HG02943 (cell line): ENCODE measurements around the gene DGKH.
"Not testable (repeated sequence)": the region's sequence is repeated elsewhere in the genome, so short reads cannot be mapped to it uniquely, and the experiment has no call there.

Experiments used
- ATAC-seq: cut with Tn5 transposase; IDR thresholded peaks from one replicate; pipeline ENCODE4 v1.9.1; 2021; ENCODE audit warnings: mild to moderate bottlenecking, low read depth, moderate library complexity; ENCODE audit not compliant: unreplicated experiment

Gene DGKH

DNA sequence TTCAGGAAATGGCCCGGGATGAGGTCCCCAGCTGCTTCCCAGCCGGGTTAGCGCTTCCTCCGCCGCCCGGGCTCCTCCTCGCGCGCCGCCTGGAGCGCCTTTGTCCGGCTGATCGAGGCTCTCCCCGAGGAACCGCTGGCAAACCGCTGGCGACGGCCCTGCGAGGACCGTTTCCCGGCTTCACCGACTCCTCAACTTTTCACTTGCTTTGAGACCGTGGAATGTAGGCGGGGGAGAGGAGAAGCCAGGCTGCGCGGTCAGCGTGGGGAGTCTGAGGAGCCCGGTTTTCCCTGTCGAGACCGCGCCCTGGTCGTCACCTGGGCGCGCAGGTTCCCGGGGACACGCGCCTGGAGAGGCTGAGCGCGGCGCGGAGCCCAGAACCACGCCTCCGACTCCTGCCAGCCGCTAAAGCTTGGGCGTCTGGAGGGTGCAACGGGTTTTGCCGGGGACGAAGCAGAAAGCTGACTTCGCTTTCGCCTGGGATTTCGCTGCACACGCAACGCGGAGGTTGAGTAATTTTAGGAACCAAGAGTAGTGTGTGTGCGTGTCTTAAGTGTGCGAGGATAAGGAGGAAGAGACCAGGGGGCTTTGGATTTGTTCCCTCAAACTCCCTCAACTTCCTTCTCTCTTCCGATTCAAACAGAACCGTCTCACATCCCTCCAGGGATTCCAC lies 7.3 kb upstream of the DGKH start:
- ATAC-seq: no peak

GRCh38 chr13:42041684-42042035 lies 6.8 kb upstream of the DGKH start:
- no peak for ATAC-seq

DNA sequence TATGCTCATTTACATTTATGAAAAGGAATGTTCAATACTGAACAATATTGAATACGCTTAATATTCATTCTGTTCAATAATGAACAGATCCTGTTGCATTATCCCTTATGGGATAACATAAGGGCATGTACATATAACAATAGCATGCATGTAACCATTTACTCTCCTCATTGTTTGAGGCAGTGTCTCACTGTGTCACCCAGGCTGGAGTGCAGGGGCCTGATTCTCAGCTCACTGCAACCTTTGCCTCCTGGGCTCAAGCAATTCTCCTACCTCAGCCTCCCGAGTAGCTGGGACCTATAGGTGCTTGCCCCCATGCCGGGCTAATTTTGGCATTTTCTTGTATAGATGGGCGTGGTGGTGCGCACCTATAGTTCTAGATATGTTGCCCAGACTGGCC lies 4.8 kb upstream of the DGKH start:
- ATAC-seq: no peak

- no peak for ATAC-seq
Observed at GRCh38 chr13:42046448-42046847, 2.0 kb upstream of the DGKH start.

DNA sequence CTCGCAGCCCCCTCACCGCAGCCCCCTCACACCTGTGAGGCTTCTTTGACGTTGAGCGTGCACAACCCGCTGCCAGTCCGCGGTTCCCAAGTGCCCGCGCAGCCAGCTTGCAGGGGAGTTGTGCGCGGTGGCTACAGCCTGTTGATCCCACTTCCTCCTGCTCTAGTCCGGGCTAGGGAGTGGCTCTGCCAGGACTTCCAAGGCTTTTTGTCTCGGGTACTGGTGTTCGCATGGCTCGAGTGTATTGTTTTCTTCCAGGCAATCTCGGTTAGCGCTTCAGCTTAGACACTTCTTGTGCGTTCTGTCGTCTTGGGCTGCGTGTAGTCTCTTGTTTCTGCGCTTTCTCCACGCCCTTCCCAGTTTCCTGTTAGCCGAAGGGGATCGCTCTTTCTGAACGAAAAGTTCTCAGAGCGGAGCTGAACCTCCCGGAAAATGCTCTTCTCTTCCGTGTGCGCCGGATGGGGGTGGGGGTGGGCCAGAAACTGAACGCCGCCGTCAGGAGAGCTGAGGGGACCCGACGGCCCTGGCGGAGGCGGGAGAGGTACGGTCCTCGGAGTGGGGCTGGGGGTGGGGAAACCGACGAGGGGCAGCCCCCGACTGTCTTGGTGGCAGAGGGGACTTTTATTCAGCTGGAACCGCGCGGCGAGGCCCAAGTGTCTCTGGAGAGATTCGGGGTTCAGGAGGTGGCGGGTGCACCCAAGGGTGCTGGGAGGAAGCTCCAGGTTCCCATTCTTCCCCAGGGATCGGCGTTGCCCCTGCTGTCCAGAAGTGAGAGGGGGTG lies 697 bp upstream of the DGKH start:
- no peak for ATAC-seq

DNA sequence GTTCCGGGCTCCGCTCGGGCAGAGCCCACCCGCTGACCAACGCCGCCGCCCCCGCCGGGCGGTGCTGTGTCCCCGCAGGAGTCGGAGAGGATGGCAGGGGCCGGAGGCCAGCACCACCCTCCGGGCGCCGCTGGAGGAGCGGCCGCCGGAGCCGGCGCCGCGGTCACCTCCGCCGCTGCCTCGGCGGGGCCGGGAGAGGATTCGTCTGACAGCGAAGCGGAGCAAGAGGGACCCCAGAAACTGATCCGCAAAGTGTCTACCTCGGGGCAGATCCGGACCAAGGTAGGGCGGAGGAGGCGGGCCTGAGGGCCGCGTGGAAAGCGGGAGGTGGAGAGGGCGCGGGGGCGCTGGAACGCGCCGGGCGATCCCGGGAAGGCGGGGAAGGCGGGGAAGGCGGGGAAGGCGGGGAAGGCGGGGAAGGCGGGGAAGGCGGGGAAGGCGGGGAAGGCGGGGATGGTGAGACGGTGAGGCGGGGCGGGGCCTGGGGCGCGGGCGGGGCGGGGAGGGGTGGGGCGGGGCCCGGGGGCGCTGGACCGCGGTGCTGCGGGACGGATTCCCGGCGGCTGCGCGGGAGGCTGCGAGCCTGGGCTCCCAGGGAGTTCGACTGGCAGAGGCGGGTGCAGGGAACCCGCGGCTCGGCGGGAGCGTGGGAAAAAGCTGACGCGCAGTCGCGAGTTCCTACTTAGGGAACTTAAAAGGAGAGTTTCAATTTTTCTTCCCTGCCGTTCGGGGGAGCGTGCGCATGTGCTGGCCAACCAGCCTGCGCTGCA lies 421 bp downstream of the DGKH start:
- no peak for ATAC-seq

DNA sequence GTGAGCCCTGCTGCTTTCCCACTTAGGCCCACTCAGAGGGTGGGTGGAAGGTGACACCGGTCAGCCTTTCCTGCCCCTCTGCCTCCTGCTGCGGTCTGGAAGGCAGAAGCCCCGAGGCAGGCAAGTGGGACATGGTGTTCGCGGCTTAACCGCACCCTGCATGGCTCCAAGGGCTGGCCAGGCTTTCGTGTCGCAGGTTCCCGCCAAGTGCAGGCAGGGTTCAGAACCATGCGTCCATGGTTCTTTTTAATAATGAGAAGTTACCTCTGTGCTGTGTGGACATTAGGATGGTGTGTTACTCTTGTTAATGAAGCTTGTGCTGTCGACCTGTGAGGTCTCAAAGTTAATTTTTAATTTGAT lies 986 bp downstream of the DGKH start:
- no peak for ATAC-seq

- no peak for ATAC-seq
Observed at GRCh38 chr13:42054798-42055499, 6.5 kb downstream of the DGKH start.

DNA sequence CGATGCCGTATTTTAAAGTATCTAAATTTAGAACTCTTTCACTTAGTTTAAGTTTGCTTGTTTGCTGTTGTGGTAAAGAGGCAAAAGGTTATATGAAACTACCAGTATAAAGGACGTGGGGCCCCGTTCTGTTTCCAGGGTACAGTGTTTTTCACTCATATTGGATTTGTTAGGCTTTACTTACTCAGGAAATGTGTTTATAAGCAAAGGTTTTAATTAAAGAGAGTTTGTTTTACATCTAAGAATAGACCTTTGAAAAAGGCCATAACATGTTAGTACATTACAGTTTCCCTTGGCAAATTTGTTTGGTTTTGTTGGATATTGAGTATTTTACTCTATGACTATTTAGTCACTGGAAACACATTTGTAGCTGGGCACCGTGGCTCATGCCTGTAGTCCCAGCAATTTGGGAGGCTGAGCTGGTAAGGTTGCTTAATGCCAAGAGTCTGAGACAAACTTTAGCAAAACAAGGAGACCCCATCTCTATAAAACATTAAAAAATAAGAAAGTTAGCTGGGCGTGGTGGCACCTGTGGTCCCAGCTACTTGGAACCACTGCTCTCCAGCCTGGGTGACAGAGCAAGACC lies 7.1 kb downstream of the DGKH start:
- ATAC-seq: no peak

GRCh38 chr13:42056146-42056545 lies 7.7 kb downstream of the DGKH start:
- no peak for ATAC-seq

DNA sequence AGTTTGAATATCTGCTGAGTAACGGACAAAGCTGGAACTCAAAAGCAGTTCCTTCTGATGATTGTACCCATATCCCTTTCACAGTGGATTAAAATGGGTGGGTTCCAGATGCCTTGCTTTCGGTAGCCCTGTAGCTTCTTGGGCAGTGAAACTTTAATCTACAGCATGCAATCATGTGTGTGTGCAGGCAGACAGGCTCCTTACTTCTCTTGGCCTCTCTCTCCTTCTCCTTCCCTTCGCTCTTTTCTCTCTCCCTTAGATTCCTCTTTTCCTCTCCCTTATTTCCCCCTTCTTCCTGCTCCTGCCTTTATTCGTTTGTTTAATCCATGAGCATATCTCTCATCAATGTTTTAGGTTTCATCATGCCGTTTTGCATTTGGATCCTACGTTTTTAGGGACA lies 8.1 kb downstream of the DGKH start:
- ATAC-seq: no peak

- no peak for ATAC-seq
Observed at GRCh38 chr13:42057918-42058530, 9.6 kb downstream of the DGKH start.

- no peak for ATAC-seq
Observed at GRCh38 chr13:42061943-42062342, 13.5 kb downstream of the DGKH start.

DNA sequence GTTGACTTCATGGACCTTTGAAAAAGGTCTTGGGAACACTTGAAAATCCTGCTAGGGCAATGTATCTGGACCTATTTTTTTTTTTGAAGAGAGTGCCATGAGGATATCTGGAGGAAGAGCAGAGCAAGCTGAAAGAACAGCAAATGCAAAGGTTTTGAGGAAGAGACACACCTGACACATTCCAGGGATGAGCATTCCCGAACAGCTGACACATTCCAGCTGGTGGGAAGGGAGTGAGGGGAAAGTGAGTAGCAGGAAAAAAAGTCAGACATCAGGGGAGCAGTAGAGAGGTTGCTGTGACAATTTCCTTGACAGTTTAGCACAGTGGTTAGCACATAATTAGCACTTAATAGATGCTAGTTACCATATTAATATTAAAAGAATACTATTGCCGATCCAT lies 14.7 kb downstream of the DGKH start:
- ATAC-seq: no peak

- no peak for ATAC-seq
Observed at GRCh38 chr13:42064259-42064658, 15.8 kb downstream of the DGKH start.

- ATAC-seq: no peak
Observed at GRCh38 chr13:42064966-42065365, 16.5 kb downstream of the DGKH start.

GRCh38 chr13:42065414-42065813 lies 17.0 kb downstream of the DGKH start:
- no peak for ATAC-seq

DNA sequence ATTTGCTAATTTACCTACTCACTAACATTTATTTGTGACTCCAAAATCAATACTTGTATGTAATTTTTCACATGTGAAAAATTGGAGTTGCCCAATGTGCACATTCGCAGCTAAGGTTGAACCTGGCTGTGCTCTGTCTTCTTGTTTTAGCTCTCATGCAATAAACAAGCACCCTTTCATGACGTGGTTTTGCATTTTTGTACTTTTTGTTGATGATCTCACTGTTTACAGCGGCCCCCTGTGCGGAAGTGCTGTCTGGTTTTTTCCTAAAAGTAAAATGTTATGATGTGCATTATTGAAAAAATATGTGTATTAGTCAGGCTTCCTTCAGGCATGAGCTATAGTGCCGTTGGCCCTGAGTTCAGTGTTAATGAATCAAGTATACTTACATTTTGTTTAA lies 18.1 kb downstream of the DGKH start:
- ATAC-seq: no peak

DNA sequence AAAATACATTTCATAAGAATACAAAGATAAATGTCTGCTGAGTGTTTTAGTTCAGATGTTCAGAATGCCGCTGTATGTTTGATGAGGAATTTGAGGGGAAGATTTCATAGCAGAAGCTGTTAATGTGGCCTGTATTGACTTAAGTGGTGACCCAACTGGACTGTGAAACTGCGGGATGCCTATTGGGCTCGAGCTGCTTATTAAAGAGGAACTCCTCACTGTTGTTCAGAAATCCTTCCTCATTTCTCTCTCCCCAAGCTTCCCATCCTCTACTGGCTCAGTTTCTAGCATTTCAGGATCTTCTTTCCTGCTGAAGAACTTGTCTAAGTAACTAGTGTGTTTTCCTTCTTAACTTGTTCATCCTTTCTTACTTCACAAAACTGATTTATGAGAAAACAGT lies 20.4 kb downstream of the DGKH start:
- no peak for ATAC-seq

DNA sequence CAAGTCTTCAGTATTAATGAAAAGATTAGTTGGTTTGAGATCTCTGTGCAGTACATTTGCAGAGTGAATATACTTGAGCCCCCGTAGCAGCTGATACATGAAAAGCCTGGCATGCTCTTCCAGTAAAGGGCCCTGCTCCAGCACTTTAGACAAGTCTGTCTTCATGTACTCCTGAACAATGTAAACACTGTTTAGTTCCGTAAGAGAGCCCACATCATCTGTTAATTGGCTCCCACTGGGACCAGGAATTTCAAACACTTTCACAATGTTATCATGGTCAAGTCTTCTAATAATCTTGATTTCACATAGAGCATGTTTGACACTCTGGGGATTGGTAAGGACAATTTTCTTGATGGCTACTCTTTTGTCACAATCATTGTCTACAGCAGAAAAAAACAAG lies 22.2 kb downstream of the DGKH start:
- ATAC-seq: not testable (repeated sequence)
